IMR-90 (cell line): Measurements from ENCODE around the gene DDN. TPM values are rescaled to one million over a fixed set of nuclear protein-coding genes. Genes with fewer than 3 reads are reported as not detected.

Experiments used
- ATAC-seq: fragments of 200-7000 bp; cut with Tn5 transposase; 2 replicates; pipeline ENCODE4 v1.9.1; 2020; ENCODE audit warnings: low read depth, mild to moderate bottlenecking, moderate library complexity
- BruUV-seq: library from RNA; stranded (reverse); fragments of 400-500 nt; replicated peaks from 2 replicates; lab custom pipeline; 2021; lab: Mats Ljungman, UMichigan
- CTCF ChIA-PET: fragments of 300-600 bp; formaldehyde crosslinking; extraction: SDS; loops from one replicate; lab custom pipeline; 2021; ENCODE audit warnings: antibody characterized with exemption; lab: Yijun Ruan, JAX
- POLR2A ChIA-PET: fragments of 300-600 bp; sonication (Branson Sonifier 250); formaldehyde crosslinking; loops from one replicate; lab custom pipeline; 2022; ENCODE audit warnings: antibody characterized with exemption; ENCODE audit not compliant: unreplicated experiment; lab: Charles Lee
- DNase-seq: peaks from one replicate; pipeline ENCODE4 v3.0.0; 2013
- H2AFZ ChIP-seq: replicated peaks from 2 replicates; pipeline ENCODE3; 2013; ENCODE audit warnings: low read length, mild to moderate bottlenecking; ENCODE audit not compliant: poor library complexity
- H2AK5ac ChIP-seq: 2 replicates; pipeline ENCODE4 v1.6.1; 2013; ENCODE audit warnings: low read depth, low read length, inconsistent platforms
- H2AK9ac ChIP-seq: replicated peaks from 2 replicates; pipeline ENCODE3; 2013; ENCODE audit warnings: mild to moderate bottlenecking, low read depth, low read length, moderate library complexity; ENCODE audit not compliant: poor library complexity
- H2BK120ac ChIP-seq: 2 replicates; pipeline ENCODE4 v1.6.1; 2013; ENCODE audit warnings: low read depth, low read length, inconsistent platforms
- H2BK15ac ChIP-seq: 3 replicates; pipeline ENCODE4 v1.6.1; 2013; ENCODE audit warnings: low read depth, low read length, inconsistent platforms
- H2BK20ac ChIP-seq: 2 replicates; pipeline ENCODE4 v1.6.1; 2013; ENCODE audit warnings: low read depth, mild to moderate bottlenecking, inconsistent platforms, low read length, moderate library complexity
- H2BK5ac ChIP-seq: 2 replicates; pipeline ENCODE4 v1.6.1; 2013; ENCODE audit warnings: mild to moderate bottlenecking, low read depth, low read length, inconsistent platforms; ENCODE audit not compliant: poor library complexity, severe bottlenecking
- H3K14ac ChIP-seq: replicated peaks from 2 replicates; pipeline ENCODE4 v1.6.1; 2013; ENCODE audit warnings: low read depth, low read length, inconsistent platforms
- H3K18ac ChIP-seq: 2 replicates; pipeline ENCODE4 v1.6.1; 2013; ENCODE audit warnings: low read depth, low read length, control low read depth
- H3K23ac ChIP-seq: 2 replicates; pipeline ENCODE4 v1.6.1; 2013; ENCODE audit warnings: low read depth, low read length, inconsistent platforms
- H3K27ac ChIP-seq: 2 replicates; pipeline ENCODE4 v1.5.1; 2013; ENCODE audit warnings: mild to moderate bottlenecking, control low read depth, low read length; ENCODE audit not compliant: insufficient read depth
- H3K27me3 ChIP-seq: 2 replicates; pipeline ENCODE4 v1.6.1; 2013; ENCODE audit warnings: low read length; ENCODE audit not compliant: control insufficient read depth, insufficient read depth
- H3K36me3 ChIP-seq: 2 replicates; pipeline ENCODE4 v1.6.1; 2013; ENCODE audit warnings: low read length, mixed read lengths; ENCODE audit not compliant: control insufficient read depth, insufficient read depth
- H3K4ac ChIP-seq: 2 replicates; pipeline ENCODE4 v1.6.1; 2013; ENCODE audit warnings: low read depth, low read length, inconsistent platforms
- H3K4me1 ChIP-seq: 2 replicates; pipeline ENCODE4 v1.6.1; 2013; ENCODE audit warnings: low read length, mixed read lengths; ENCODE audit not compliant: control insufficient read depth, insufficient read depth
- H3K4me2 ChIP-seq: 2 replicates; pipeline ENCODE4 v1.6.1; 2013; ENCODE audit warnings: low read depth, mild to moderate bottlenecking, control low read depth, low read length, moderate library complexity
- H3K4me3 ChIP-seq: 2 replicates; pipeline ENCODE4 v1.5.1; 2013; ENCODE audit warnings: low read depth, mild to moderate bottlenecking, control low read depth, low read length, moderate library complexity; ENCODE audit not compliant: insufficient read depth
- H3K56ac ChIP-seq: 2 replicates; pipeline ENCODE4 v1.6.1; 2013; ENCODE audit warnings: low read length, inconsistent platforms; ENCODE audit not compliant: insufficient read depth; ENCODE audit errors: extremely low read depth
- H3K79me1 ChIP-seq, 2 experiments: 2 replicates each; pipeline ENCODE4 v1.6.1; 2013; ENCODE audit warnings: low read length in 2 of 2, inconsistent platforms in 1 of 2, low read depth in 1 of 2
- H3K9ac ChIP-seq: 2 replicates; pipeline ENCODE4 v1.6.1; 2013; ENCODE audit warnings: low read depth, low read length, control low read depth
- H3K9me1 ChIP-seq: 2 replicates; pipeline ENCODE4 v1.6.1; 2013; ENCODE audit warnings: low read length, inconsistent platforms; ENCODE audit not compliant: insufficient read depth
- H3K9me3 ChIP-seq: 2 replicates; pipeline ENCODE4 v1.6.1; 2013; ENCODE audit warnings: low read length; ENCODE audit not compliant: control insufficient read depth, insufficient read depth
- H4K20me1 ChIP-seq: 2 replicates; pipeline ENCODE4 v1.6.1; 2013; ENCODE audit warnings: low read length, inconsistent platforms; ENCODE audit not compliant: insufficient read depth
- H4K5ac ChIP-seq: 2 replicates; pipeline ENCODE4 v1.6.1; 2013; ENCODE audit warnings: mild to moderate bottlenecking, low read depth, low read length, control low read depth
- H4K8ac ChIP-seq, 2 experiments: 2 replicates each; pipeline ENCODE4 v1.6.1; 2013; ENCODE audit warnings: low read depth in 2 of 2, low read length in 2 of 2, control low read depth in 1 of 2, inconsistent platforms in 1 of 2
- H4K91ac ChIP-seq: 2 replicates; pipeline ENCODE4 v1.6.1; 2013; ENCODE audit warnings: low read depth, low read length, inconsistent platforms; ENCODE audit not compliant: insufficient read depth
- BHLHE40 ChIP-seq: fragments of 150-350 bp; IDR thresholded peaks from 2 replicates; pipeline ENCODE4 v1.6.1; 2016; ENCODE audit warnings: mild to moderate bottlenecking, low read depth, low read length
- CEBPB ChIP-seq: IDR thresholded peaks from 2 replicates; pipeline ENCODE4 v1.6.1; 2012; ENCODE audit warnings: low read depth, low read length, improper control_type of control experiment
- CHD1 ChIP-seq: IDR thresholded peaks from 2 replicates; pipeline ENCODE4 v1.6.1; 2012; ENCODE audit warnings: low read depth, low read length, improper control_type of control experiment
- CTCF ChIP-seq: conservative IDR thresholded peaks from 2 replicates; pipeline ENCODE4 v1.5.1; 2012; ENCODE audit warnings: mild to moderate bottlenecking, low read depth, low read length, improper control_type of control experiment
- FOS ChIP-seq: fragments of 150-350 bp; IDR thresholded peaks from 2 replicates; pipeline ENCODE4 v1.6.1; 2016; ENCODE audit warnings: low read depth, low read length
- MAFK ChIP-seq: IDR thresholded peaks from 2 replicates; pipeline ENCODE4 v1.6.1; 2012; ENCODE audit warnings: low read depth, low read length, improper control_type of control experiment
- MAZ ChIP-seq: IDR thresholded peaks from 2 replicates; pipeline ENCODE4 v1.6.1; 2012; ENCODE audit warnings: low read depth, mild to moderate bottlenecking, low read length, improper control_type of control experiment, moderate library complexity, borderline replicate concordance
- MXI1 ChIP-seq: IDR thresholded peaks from 2 replicates; pipeline ENCODE4 v1.6.1; 2012; ENCODE audit warnings: low read depth, mild to moderate bottlenecking, low read length, moderate library complexity, borderline replicate concordance
- NFE2L2 ChIP-seq: fragments of 150-350 bp; IDR thresholded peaks from 2 replicates; pipeline ENCODE4 v1.6.1; 2016; ENCODE audit warnings: low read depth, mild to moderate bottlenecking, low read length
- POLR2A ChIP-seq: IDR thresholded peaks from 2 replicates; pipeline ENCODE4 v1.6.1; 2012; ENCODE audit warnings: mild to moderate bottlenecking, low read depth, low read length
- RAD21 ChIP-seq: IDR thresholded peaks from 2 replicates; pipeline ENCODE4 v1.6.1; 2012; ENCODE audit warnings: low read length, improper control_type of control experiment
- RCOR1 ChIP-seq: IDR thresholded peaks from 2 replicates; pipeline ENCODE4 v1.6.1; 2012; ENCODE audit warnings: mild to moderate bottlenecking, low read length, improper control_type of control experiment; ENCODE audit not compliant: insufficient replicate concordance
- RFX5 ChIP-seq: IDR thresholded peaks from 2 replicates; pipeline ENCODE4 v1.8.0; 2012; ENCODE audit warnings: low read depth, mild to moderate bottlenecking, low read length, moderate library complexity
- SMC3 ChIP-seq: fragments of 150-350 bp; IDR thresholded peaks from 2 replicates; pipeline ENCODE4 v1.6.1; 2016; ENCODE audit warnings: low read depth, mild to moderate bottlenecking, antibody characterized with exemption, low read length, moderate library complexity
- USF2 ChIP-seq: fragments of 150-350 bp; IDR thresholded peaks from 2 replicates; pipeline ENCODE4 v1.6.1; 2017; ENCODE audit warnings: mild to moderate bottlenecking, antibody characterized with exemption, low read length, low read depth
- WGBS, 2 experiments: methylation state at CpG; one replicate each; pipeline versions ENCODE4 v1.1.5 to v1.1.7; 2013; ENCODE audit warnings: missing lambda C conversion rate in 2 of 2; ENCODE audit not compliant: insufficient read length in 1 of 2; ENCODE audit errors: extremely low coverage in 2 of 2; 5-methylcytosine and 5-hydroxymethylcytosine counted together
- dilution Hi-C: fragments of 300-500 bp; cut with HindIII; formaldehyde crosslinking; loops from one replicate; pipeline ENCODE4 v1.14.3; 2018; ENCODE audit warnings: low sequenced_read_pairs; ENCODE audit not compliant: unreplicated experiment
- in situ Hi-C: fragments of 300-500 bp; cut with MboI; formaldehyde crosslinking; loops from 3 replicates; pipeline ENCODE4 v1.14.3; 2019; ENCODE audit warnings: low sequenced_read_pairs, inconsistent platforms, mixed read lengths
- intact Hi-C: fragments of 100-400 bp; cut with micrococcal nuclease; formaldehyde crosslinking; loops from 2 replicates; pipeline ENCODE4 v1.10.0; 2022
- polyA plus RNA-seq, 3 experiments: library from polyadenylated mRNA; depleted of rRNA; stranded (reverse); fragments of >200 nt; gene quantifications; 2 replicates each; pipeline ENCODE4 v1.2.3, GENCODE V29; 2012; ENCODE audit warnings: low replicate concordance in 1 of 3
- total RNA-seq: library from RNA; depleted of rRNA; stranded (reverse); fragments of >200 nt; gene quantifications from 2 replicates; pipeline ENCODE4 v1.2.3, GENCODE V29; 2012
- TF ChIP-seq, protein P1 (sequence below): fragments of 150-350 bp; IDR thresholded peaks from 2 replicates; pipeline ENCODE4 v1.6.1; 2016; ENCODE audit warnings: low read depth, mild to moderate bottlenecking, low read length, moderate library complexity, borderline replicate concordance

The DDN gene
- total and polyA plus RNA-seq, 2 of the 4 experiments (the other 2 are of a cell fraction): 0.18 to 0.21 TPM

GRCh38 chr12:48982397-48983080 is 16.6 kb downstream of the DDN start:
- H3K79me1 ChIP-seq: no peaks in the 10 kb centered on the region
- no peak overlapping the region for H3K18ac ChIP-seq
- peaks cover 1% of the 10 kb centered on the region for H3K9me1 ChIP-seq
- no peak overlapping the region for H2AFZ ChIP-seq
- POLR2A ChIA-PET: no interaction called here
- H3K4me2 ChIP-seq: no peak overlapping the region
- ATAC-seq: no peak
- peaks cover 15% of the 10 kb centered on the region; the same call in 1 of the 2 replicates for H4K20me1 ChIP-seq
- no peak overlapping the region for H2BK15ac ChIP-seq
- no peak overlapping the region for H4K91ac ChIP-seq
- H3K36me3 ChIP-seq: no peaks in the 10 kb centered on the region
- no peak overlapping the region for H3K4me3 ChIP-seq
- no peak overlapping the region for H3K56ac ChIP-seq
- BruUV-seq: no TSS peak
- DNase-seq: no peak
- in situ Hi-C loops: no loop called here
- CTCF ChIA-PET: interaction anchor here (2.5 kb wide), 1 partner anchor 14 kb away, joined by 12 read pairs; no protein-coding TSS in a partner anchor
- H3K27me3 ChIP-seq: peaks cover 96% of the 10 kb centered on the region
- no peak overlapping the region for H2AK9ac ChIP-seq
- no peak overlapping the region for H2AK5ac ChIP-seq
- 0% methylated on average over 1 of the region's 6 CpGs; no CpG with 5 or more reads in 1 of the 2 experiments for WGBS, 2 experiments
- dilution Hi-C loops: no loop called here
- H2BK20ac ChIP-seq: no peak overlapping the region
- no peak overlapping the region for H3K23ac ChIP-seq
- no peak overlapping the region for H2BK120ac ChIP-seq
- no peak overlapping the region for H3K4ac ChIP-seq
- peaks cover 3% of the 10 kb centered on the region; the same call in 1 of the 2 replicates for H3K4me1 ChIP-seq
- intact Hi-C loops: no loop called here
- no peak overlapping the region for H3K27ac ChIP-seq
- H4K8ac ChIP-seq: no peak overlapping the region
- TF ChIP-seq CTCF: no peak
- no peak for TF ChIP-seq NFE2L2
- no peak for TF ChIP-seq FOS
- no peak for TF ChIP-seq MXI1
- TF ChIP-seq CEBPB: no peak
- TF ChIP-seq USF2: no peak
- no peak for TF ChIP-seq RCOR1
- TF ChIP-seq MAFK: no peak
- TF ChIP-seq, protein P1, sequence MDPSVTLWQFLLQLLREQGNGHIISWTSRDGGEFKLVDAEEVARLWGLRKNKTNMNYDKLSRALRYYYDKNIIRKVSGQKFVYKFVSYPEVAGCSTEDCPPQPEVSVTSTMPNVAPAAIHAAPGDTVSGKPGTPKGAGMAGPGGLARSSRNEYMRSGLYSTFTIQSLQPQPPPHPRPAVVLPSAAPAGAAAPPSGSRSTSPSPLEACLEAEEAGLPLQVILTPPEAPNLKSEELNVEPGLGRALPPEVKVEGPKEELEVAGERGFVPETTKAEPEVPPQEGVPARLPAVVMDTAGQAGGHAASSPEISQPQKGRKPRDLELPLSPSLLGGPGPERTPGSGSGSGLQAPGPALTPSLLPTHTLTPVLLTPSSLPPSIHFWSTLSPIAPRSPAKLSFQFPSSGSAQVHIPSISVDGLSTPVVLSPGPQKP: no peak
- TF ChIP-seq RAD21: no peak
- TF ChIP-seq CHD1: no peak
- TF ChIP-seq SMC3: no peak
- no peak for TF ChIP-seq POLR2A
- TF ChIP-seq MAZ: no peak
- no peak for TF ChIP-seq BHLHE40
- TF ChIP-seq RFX5: no peak
- no peak overlapping the region for H3K9ac ChIP-seq
- H3K14ac ChIP-seq: no peak overlapping the region
- H3K9me3 ChIP-seq: no peaks in the 10 kb centered on the region
- no peak overlapping the region for H4K5ac ChIP-seq
- H2BK5ac ChIP-seq: no peak overlapping the region
